ENCODE results near the gene UGT1A6.

GRCh38 chr2:233655043-233655442 is 37.6 kb upstream of the UGT1A6 start:
- TF ChIP-seq, protein P1, sequence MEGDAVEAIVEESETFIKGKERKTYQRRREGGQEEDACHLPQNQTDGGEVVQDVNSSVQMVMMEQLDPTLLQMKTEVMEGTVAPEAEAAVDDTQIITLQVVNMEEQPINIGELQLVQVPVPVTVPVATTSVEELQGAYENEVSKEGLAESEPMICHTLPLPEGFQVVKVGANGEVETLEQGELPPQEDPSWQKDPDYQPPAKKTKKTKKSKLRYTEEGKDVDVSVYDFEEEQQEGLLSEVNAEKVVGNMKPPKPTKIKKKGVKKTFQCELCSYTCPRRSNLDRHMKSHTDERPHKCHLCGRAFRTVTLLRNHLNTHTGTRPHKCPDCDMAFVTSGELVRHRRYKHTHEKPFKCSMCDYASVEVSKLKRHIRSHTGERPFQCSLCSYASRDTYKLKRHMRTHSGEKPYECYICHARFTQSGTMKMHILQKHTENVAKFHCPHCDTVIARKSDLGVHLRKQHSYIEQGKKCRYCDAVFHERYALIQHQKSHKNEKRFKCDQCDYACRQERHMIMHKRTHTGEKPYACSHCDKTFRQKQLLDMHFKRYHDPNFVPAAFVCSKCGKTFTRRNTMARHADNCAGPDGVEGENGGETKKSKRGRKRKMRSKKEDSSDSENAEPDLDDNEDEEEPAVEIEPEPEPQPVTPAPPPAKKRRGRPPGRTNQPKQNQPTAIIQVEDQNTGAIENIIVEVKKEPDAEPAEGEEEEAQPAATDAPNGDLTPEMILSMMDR (IDR thresholded peaks at IDR 0.05; ENCODE audit: low read length): no peak
- no peak for TF ChIP-seq EZH2phosphoT487 (IDR thresholded peaks at IDR 0.05; ENCODE audit: low read length)
- TF ChIP-seq EZH2 (optimal IDR thresholded peaks at IDR 0.05; ENCODE audit: low read depth, low read length): no peak

All from MM.1S (cell line).